ENCODE data around the gene STRBP.
"Not testable (repeated sequence)": the region's sequence is repeated elsewhere in the genome, so short reads cannot be mapped to it uniquely, and the experiment has no call there.

STRBP gene

DNA sequence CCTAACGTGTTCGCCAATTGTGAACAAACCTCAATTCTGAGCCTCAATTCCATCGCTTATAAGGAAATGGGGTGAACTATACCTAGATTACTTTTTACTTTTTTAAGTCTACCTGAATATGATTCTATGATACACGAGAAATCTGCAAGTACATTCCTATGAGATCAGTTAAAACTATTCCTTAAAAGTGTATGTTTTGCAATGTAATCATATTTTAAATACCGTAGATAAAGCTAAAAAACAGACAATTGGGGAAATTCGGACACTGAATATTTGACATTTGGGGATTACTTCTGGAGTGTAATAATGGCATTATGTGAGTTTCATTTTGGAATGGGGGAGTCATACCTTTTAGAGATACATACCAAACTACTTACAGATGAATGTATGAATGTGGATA lies 62.3 kb downstream of the STRBP start:
- H3K4me2 ChIP-seq (ENCODE audit: low read length): no peak overlapping the region
- TF ChIP-seq, protein P1, sequence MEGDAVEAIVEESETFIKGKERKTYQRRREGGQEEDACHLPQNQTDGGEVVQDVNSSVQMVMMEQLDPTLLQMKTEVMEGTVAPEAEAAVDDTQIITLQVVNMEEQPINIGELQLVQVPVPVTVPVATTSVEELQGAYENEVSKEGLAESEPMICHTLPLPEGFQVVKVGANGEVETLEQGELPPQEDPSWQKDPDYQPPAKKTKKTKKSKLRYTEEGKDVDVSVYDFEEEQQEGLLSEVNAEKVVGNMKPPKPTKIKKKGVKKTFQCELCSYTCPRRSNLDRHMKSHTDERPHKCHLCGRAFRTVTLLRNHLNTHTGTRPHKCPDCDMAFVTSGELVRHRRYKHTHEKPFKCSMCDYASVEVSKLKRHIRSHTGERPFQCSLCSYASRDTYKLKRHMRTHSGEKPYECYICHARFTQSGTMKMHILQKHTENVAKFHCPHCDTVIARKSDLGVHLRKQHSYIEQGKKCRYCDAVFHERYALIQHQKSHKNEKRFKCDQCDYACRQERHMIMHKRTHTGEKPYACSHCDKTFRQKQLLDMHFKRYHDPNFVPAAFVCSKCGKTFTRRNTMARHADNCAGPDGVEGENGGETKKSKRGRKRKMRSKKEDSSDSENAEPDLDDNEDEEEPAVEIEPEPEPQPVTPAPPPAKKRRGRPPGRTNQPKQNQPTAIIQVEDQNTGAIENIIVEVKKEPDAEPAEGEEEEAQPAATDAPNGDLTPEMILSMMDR (IDR thresholded peaks at IDR 0.05): no peak
- H3K4me3 ChIP-seq (ENCODE audit: low read depth, low read length): no peak overlapping the region
- H3K9me3 ChIP-seq (ENCODE audit: control insufficient read depth, low read length): no peaks in the 10 kb centered on the region
- H2AFZ ChIP-seq: no peak overlapping the region
- H3K36me3 ChIP-seq (ENCODE audit: control insufficient read depth, insufficient read depth, low read length): no peaks in the 10 kb centered on the region
- H3K9ac ChIP-seq: no peak overlapping the region
- H3K27ac ChIP-seq: no peak overlapping the region
- no peaks in the 10 kb centered on the region for H3K27me3 ChIP-seq (ENCODE audit: control insufficient read depth, insufficient read depth, low read length)
- H3K79me2 ChIP-seq: peaks cover 7% of the 10 kb centered on the region
- H3K4me1 ChIP-seq: no peaks in the 10 kb centered on the region

DNA sequence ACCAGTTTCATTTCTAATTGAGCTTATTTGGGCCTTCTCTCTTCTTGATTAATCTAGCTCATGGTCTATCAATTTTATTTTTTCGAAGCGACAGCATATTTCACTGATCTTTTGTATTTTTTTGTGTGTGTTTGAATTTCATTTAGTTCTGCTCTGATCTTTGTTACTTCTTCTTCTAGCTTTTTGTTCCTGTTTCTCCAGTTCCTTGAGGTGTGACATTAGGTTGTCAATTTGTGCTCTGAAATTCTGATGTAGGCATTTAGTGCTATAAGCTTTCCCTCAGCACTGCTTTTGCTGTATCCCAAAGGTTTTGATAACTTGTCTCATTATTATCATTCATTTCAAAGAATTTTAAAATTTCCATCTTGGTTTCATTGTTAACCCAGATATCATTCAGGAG lies 67.3 kb downstream of the STRBP start:
- H3K4me2 ChIP-seq (ENCODE audit: low read length): no peak overlapping the region
- H3K27me3 ChIP-seq (ENCODE audit: control insufficient read depth, insufficient read depth, low read length): no peaks in the 10 kb centered on the region
- H2AFZ ChIP-seq: no peak overlapping the region
- TF ChIP-seq, protein P1 (IDR thresholded peaks at IDR 0.05): no peak
- H3K4me3 ChIP-seq (ENCODE audit: low read depth, low read length): no peak overlapping the region
- H3K36me3 ChIP-seq (ENCODE audit: control insufficient read depth, insufficient read depth, low read length): no peaks in the 10 kb centered on the region
- H3K9ac ChIP-seq: no peak overlapping the region
- H3K9me3 ChIP-seq (ENCODE audit: control insufficient read depth, low read length): no peaks in the 10 kb centered on the region
- no peaks in the 10 kb centered on the region for H3K4me1 ChIP-seq
- no peak overlapping the region for H3K27ac ChIP-seq
- H3K79me2 ChIP-seq: peaks cover 11% of the 10 kb centered on the region

DNA sequence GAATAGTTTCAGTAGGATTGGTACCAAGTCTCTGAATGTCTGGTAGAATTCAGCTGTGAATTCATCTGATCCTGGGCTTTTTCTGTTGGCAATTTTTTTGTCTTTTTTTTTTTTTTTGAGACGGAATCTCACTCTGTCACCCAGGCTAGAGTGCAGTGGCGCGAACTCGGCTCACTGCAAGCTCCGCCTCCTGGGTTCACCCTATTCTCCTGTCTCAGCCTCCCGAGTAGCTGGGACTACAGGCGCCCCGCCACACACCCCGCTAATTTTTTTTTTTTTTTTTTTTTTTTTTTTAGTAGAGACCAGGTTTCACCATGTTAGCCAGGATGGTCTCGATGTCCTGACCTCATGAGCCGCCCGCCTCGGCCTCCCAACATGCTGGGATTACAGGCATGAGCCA lies 67.9 kb downstream of the STRBP start:
- H2AFZ ChIP-seq; H3K4me3 ChIP-seq (ENCODE audit: low read depth, low read length); H3K27ac ChIP-seq; H3K4me2 ChIP-seq (ENCODE audit: low read length); H3K36me3 ChIP-seq (ENCODE audit: control insufficient read depth, insufficient read depth, low read length); H3K27me3 ChIP-seq (ENCODE audit: control insufficient read depth, insufficient read depth, low read length); H3K4me1 ChIP-seq; H3K9me3 ChIP-seq (ENCODE audit: control insufficient read depth, low read length); H3K9ac ChIP-seq: not testable (repeated sequence)
- peaks cover 11% of the 10 kb centered on the region for H3K79me2 ChIP-seq

DNA sequence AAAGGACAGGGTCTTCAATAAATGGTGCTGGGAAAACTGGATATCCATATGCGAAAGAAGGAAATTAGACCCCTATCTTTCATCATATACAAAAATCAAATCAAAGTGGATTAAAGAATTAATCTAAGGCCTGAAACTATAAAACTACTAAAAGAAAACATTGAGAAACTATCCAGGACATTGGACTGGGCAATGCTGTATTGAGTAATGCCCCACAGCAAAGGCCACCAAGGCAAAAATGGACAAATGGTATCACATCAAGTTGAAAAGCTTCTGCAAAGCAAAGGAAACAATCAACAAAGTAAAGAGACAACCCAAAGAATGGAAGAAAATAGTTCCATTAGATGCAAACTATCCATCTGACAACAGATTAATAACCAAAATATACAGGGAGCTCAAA lies 72.3 kb downstream of the STRBP start:
- Histone ChIP-seq H2AFZ (no peak overlapping the region), H3K27me3 (ENCODE audit: control insufficient read depth, insufficient read depth, low read length) (no peaks in the 10 kb centered on the region), H3K79me2 (peaks cover 8% of the 10 kb centered on the region), H3K9ac (no peak overlapping the region), H3K27ac (no peak overlapping the region), H3K4me1 (no peaks in the 10 kb centered on the region), H3K4me2 (ENCODE audit: low read length) (no peak overlapping the region), H3K36me3 (ENCODE audit: control insufficient read depth, insufficient read depth, low read length) (no peaks in the 10 kb centered on the region), H3K4me3 (ENCODE audit: low read depth, low read length) (no peak overlapping the region), H3K9me3 (ENCODE audit: control insufficient read depth, low read length) (no peaks in the 10 kb centered on the region)
- TF ChIP-seq, protein P1 (IDR thresholded peaks at IDR 0.05): no peak

DNA sequence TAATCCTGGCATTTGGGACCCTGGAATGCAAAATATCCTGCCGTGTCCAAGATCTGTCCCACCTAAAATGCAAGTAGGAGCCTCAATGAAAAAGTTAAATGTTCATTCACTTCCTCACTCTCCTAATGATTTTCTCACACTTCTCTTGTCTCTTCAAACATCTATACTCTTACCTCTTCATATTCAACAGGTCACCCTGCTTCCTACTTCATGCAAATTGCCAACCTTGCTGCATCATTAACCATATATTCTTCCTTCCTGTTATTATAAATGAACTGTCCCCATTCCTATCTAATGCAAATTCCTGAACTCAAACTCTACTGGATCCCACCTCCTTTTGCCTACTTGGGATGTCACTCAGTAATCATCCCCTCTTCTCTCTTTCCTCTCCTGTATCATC lies 74.4 kb downstream of the STRBP start:
- H3K4me1 ChIP-seq: no peaks in the 10 kb centered on the region
- H3K27ac ChIP-seq: no peak overlapping the region
- H3K9ac ChIP-seq: no peak overlapping the region
- peaks cover 2% of the 10 kb centered on the region for H3K79me2 ChIP-seq
- no peaks in the 10 kb centered on the region for H3K9me3 ChIP-seq (ENCODE audit: control insufficient read depth, low read length)
- no peak overlapping the region for H2AFZ ChIP-seq
- H3K4me3 ChIP-seq (ENCODE audit: low read depth, low read length): no peak overlapping the region
- no peak overlapping the region for H3K4me2 ChIP-seq (ENCODE audit: low read length)
- H3K27me3 ChIP-seq (ENCODE audit: control insufficient read depth, insufficient read depth, low read length): no peaks in the 10 kb centered on the region
- TF ChIP-seq, protein P1 (IDR thresholded peaks at IDR 0.05): no peak
- H3K36me3 ChIP-seq (ENCODE audit: control insufficient read depth, insufficient read depth, low read length): no peaks in the 10 kb centered on the region

Data from parathyroid adenoma (tissue), 2 donors.